Measurements from ENCODE around the gene AUTS2.

The AUTS2 gene

GRCh38 chr7:69602522-69602921 lies 4.2 kb downstream of the AUTS2 start:
- no peaks in the 10 kb centered on the region for H3K4me1 ChIP-seq (ENCODE audit: insufficient read depth, poor library complexity, severe bottlenecking)
- no peak for ATAC-seq (ENCODE audit: low read depth)
- H3K9me3 ChIP-seq (ENCODE audit: severe bottlenecking): no peaks in the 10 kb centered on the region
- no peak for DNase-seq (ENCODE audit: low spot score)
- H3K27me3 ChIP-seq (ENCODE audit: insufficient read depth, poor library complexity, severe bottlenecking): peaks cover 44% of the 10 kb centered on the region
- H3K4me3 ChIP-seq (ENCODE audit: severe bottlenecking): no peak overlapping the region
- no peak overlapping the region for H3K27ac ChIP-seq (ENCODE audit: poor library complexity, severe bottlenecking)
- no peaks in the 10 kb centered on the region for H3K36me3 ChIP-seq (ENCODE audit: low read depth)
- TF ChIP-seq, protein P1, sequence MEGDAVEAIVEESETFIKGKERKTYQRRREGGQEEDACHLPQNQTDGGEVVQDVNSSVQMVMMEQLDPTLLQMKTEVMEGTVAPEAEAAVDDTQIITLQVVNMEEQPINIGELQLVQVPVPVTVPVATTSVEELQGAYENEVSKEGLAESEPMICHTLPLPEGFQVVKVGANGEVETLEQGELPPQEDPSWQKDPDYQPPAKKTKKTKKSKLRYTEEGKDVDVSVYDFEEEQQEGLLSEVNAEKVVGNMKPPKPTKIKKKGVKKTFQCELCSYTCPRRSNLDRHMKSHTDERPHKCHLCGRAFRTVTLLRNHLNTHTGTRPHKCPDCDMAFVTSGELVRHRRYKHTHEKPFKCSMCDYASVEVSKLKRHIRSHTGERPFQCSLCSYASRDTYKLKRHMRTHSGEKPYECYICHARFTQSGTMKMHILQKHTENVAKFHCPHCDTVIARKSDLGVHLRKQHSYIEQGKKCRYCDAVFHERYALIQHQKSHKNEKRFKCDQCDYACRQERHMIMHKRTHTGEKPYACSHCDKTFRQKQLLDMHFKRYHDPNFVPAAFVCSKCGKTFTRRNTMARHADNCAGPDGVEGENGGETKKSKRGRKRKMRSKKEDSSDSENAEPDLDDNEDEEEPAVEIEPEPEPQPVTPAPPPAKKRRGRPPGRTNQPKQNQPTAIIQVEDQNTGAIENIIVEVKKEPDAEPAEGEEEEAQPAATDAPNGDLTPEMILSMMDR (IDR thresholded peaks at IDR 0.05; ENCODE audit: poor library complexity, severe bottlenecking): no peak

DNA sequence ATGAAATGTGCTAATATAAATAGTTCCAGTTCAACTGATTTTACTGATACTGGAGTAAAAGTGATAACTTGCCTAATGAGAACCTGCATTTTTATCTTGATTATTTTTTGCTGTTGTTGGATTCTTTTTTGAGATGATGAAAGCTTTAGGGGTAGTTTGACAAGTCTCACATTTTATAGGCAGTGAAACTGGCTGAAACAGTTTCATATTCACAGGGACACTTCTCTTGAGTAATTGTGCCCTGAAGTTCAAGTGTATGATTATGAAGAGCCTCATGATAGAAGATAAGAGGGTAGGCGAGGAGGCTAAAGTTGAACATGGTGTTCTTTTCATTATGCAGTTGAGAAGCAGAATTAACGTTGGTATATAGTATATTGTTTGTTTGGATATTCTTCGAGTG lies 5.1 kb downstream of the AUTS2 start:
- Histone ChIP-seq H3K27ac (ENCODE audit: poor library complexity, severe bottlenecking) (no peak overlapping the region), H3K27me3 (ENCODE audit: insufficient read depth, poor library complexity, severe bottlenecking) (peaks cover 42% of the 10 kb centered on the region), H3K9me3 (ENCODE audit: severe bottlenecking) (no peaks in the 10 kb centered on the region), H3K36me3 (ENCODE audit: low read depth) (no peaks in the 10 kb centered on the region), H3K4me3 (ENCODE audit: severe bottlenecking) (no peak overlapping the region), H3K4me1 (ENCODE audit: insufficient read depth, poor library complexity, severe bottlenecking) (no peaks in the 10 kb centered on the region)
- TF ChIP-seq, protein P1 (IDR thresholded peaks at IDR 0.05; ENCODE audit: poor library complexity, severe bottlenecking): no peak
- ATAC-seq (ENCODE audit: low read depth) (no peak), DNase-seq (ENCODE audit: low spot score) (no peak)

DNA sequence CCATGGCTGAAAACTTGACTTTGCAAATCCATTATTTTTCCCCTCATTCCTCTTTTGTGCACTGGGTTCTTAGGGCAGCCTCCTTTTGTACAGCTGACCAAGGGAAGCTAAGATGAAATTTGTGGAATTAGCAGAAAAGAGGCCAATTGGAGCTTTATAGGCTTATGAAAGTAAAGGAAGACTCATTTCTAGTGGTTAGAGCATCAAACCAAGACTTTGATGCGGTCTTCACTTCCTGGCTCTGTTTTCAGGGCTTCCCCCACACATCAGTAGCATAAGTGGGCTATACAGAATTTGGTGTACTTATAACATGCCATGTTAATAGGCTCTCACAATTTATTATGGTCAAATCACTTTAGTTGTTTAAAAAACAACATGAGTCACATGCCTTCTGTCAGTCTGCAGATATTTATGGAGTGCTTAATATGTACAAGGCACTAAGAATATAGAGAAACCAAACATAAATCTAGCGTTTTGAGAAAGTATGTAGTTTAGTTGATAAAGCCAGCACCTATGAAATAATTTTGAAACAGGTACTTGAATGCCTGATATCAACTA lies 5.7 kb downstream of the AUTS2 start:
- DNase-seq (ENCODE audit: low spot score): no peak
- H3K27ac ChIP-seq (ENCODE audit: poor library complexity, severe bottlenecking): no peak overlapping the region
- TF ChIP-seq, protein P1 (IDR thresholded peaks at IDR 0.05; ENCODE audit: poor library complexity, severe bottlenecking): no peak

GRCh38 chr7:69605070-69605469 lies 6.8 kb downstream of the AUTS2 start:
- Histone ChIP-seq H3K4me1 (ENCODE audit: insufficient read depth, poor library complexity, severe bottlenecking) (no peaks in the 10 kb centered on the region), H3K4me3 (ENCODE audit: severe bottlenecking) (no peak overlapping the region), H3K36me3 (ENCODE audit: low read depth) (no peaks in the 10 kb centered on the region), H3K27ac (ENCODE audit: poor library complexity, severe bottlenecking) (no peak overlapping the region), H3K27me3 (ENCODE audit: insufficient read depth, poor library complexity, severe bottlenecking) (peaks cover 26% of the 10 kb centered on the region), H3K9me3 (ENCODE audit: severe bottlenecking) (no peaks in the 10 kb centered on the region)
- TF ChIP-seq, protein P1 (IDR thresholded peaks at IDR 0.05; ENCODE audit: poor library complexity, severe bottlenecking): no peak
- ATAC-seq (ENCODE audit: low read depth): no peak
- DNase-seq (ENCODE audit: low spot score): no peak

More for the DNA sequence above, 5.7 kb downstream of the AUTS2 start:
- H3K36me3 ChIP-seq (ENCODE audit: low read depth): no peaks in the 10 kb centered on the region
- no peak for ATAC-seq (ENCODE audit: low read depth)
- no peak overlapping the region for H3K4me3 ChIP-seq (ENCODE audit: severe bottlenecking)
- no peaks in the 10 kb centered on the region for H3K9me3 ChIP-seq (ENCODE audit: severe bottlenecking)
- peaks cover 35% of the 10 kb centered on the region for H3K27me3 ChIP-seq (ENCODE audit: insufficient read depth, poor library complexity, severe bottlenecking)
- H3K4me1 ChIP-seq (ENCODE audit: insufficient read depth, poor library complexity, severe bottlenecking): no peaks in the 10 kb centered on the region

- Histone ChIP-seq H3K27me3 (ENCODE audit: insufficient read depth, poor library complexity, severe bottlenecking) (peaks cover 21% of the 10 kb centered on the region), H3K9me3 (ENCODE audit: severe bottlenecking) (no peaks in the 10 kb centered on the region), H3K27ac (ENCODE audit: poor library complexity, severe bottlenecking) (no peak overlapping the region), H3K4me1 (ENCODE audit: insufficient read depth, poor library complexity, severe bottlenecking) (no peaks in the 10 kb centered on the region), H3K36me3 (ENCODE audit: low read depth) (no peaks in the 10 kb centered on the region), H3K4me3 (ENCODE audit: severe bottlenecking) (no peak overlapping the region)
- ATAC-seq (ENCODE audit: low read depth) (no peak), DNase-seq (ENCODE audit: low spot score) (no peak)
- TF ChIP-seq, protein P1 (IDR thresholded peaks at IDR 0.05; ENCODE audit: poor library complexity, severe bottlenecking): no peak
Observed at GRCh38 chr7:69605546-69605945, 7.3 kb downstream of the AUTS2 start.
